HepG2 (cell line): ENCODE data around the gene ATP10D. TPM values are rescaled to one million over a fixed set of nuclear protein-coding genes. Genes with fewer than 3 reads are reported as not detected.

Experiments used
- ATAC-seq: fragments of 200-7000 bp; cut with Tn5 transposase; 3 replicates; pipeline ENCODE4 v1.9.1; 2020; ENCODE audit warnings: mild to moderate bottlenecking, moderate library complexity
- BruUV-seq: library from RNA; stranded (reverse); fragments of 400-500 nt; replicated peaks from 2 replicates; lab custom pipeline; 2021; lab: Mats Ljungman, UMichigan
- CTCF ChIA-PET: fragments of 300-600 bp; formaldehyde crosslinking; extraction: SDS; loops from one replicate; lab custom pipeline; 2021; ENCODE audit warnings: low total read pairs, inconsistent platforms, low intra/inter-chr PET ratio; lab: Yijun Ruan, JAX
- POLR2A ChIA-PET: fragments of 350-600 bp; sonication (Branson Sonifier 250); formaldehyde crosslinking; loops from one replicate; lab custom pipeline; 2020; ENCODE audit warnings: antibody characterized with exemption, inconsistent platforms; lab: Yijun Ruan, JAX
- DNase-seq: peaks from one replicate; pipeline ENCODE4 v3.0.0-alpha.2; 2015; ENCODE audit warnings: low spot score
- FAIRE-seq: peaks from 3 replicates; lab custom pipeline; 2011; peaks lifted over from hg19 to GRCh38; lab: Jason Lieb, UNC
- H2AFZ ChIP-seq: one replicate; pipeline ENCODE4 v1.6.1; 2011; ENCODE audit warnings: low read length, inconsistent platforms
- H3K27ac ChIP-seq: fragments of 300-600 bp; 3 replicates; pipeline ENCODE4 v1.8.0; 2011; ENCODE audit warnings: mixed run types, mild to moderate bottlenecking, mixed read lengths, low read length, inconsistent platforms; ENCODE audit not compliant: insufficient read depth; ENCODE audit errors: extremely low read length
- H3K27me3 ChIP-seq, 2 experiments: fragments of 200-600 bp in 1 of 2; 2 replicates in 1 of 2; 3 replicates in 1 of 2; pipeline versions ENCODE4 v1.6.0 to v1.8.0; 2011; ENCODE audit warnings: low read length in 2 of 2, mild to moderate bottlenecking in 2 of 2, moderate library complexity in 2 of 2, inconsistent platforms in 1 of 2; ENCODE audit not compliant: insufficient read depth in 2 of 2, control insufficient read depth in 1 of 2
- H3K36me3 ChIP-seq, 2 experiments: fragments of 200-600 bp in 1 of 2; replicated peaks in 1 of 2; 2 replicates in 1 of 2; 3 replicates in 1 of 2; pipeline versions ENCODE4 v1.5.1 to v1.8.0; 2011; ENCODE audit warnings: low read length in 2 of 2, inconsistent platforms in 1 of 2; ENCODE audit not compliant: insufficient read depth in 2 of 2, control insufficient read depth in 1 of 2
- H3K4me1 ChIP-seq: 2 replicates; pipeline ENCODE4 v1.5.1; 2012; ENCODE audit warnings: low read length, inconsistent platforms; ENCODE audit not compliant: insufficient read depth
- H3K4me2 ChIP-seq: 2 replicates; pipeline ENCODE4 v1.6.0; 2011; ENCODE audit warnings: low read depth, low read length, inconsistent platforms
- H3K4me3 ChIP-seq, 3 experiments: fragments of 200-600 bp in 1 of 3; sonication (generic), shearing (Covaris generic) in 1 of 3; replicated peaks in 1 of 3; 2 replicates each; pipeline ENCODE4 v1.5.1; 2011 to 2016; ENCODE audit warnings: low read length in 3 of 3, inconsistent platforms in 2 of 3, low read depth in 2 of 3, mild to moderate bottlenecking in 2 of 3, control low read depth in 1 of 3, mixed read lengths in 1 of 3; ENCODE audit not compliant: insufficient read depth in 1 of 3
- H3K79me2 ChIP-seq: one replicate; pipeline ENCODE4 v1.6.1; 2011; ENCODE audit warnings: low read length, inconsistent platforms; ENCODE audit not compliant: insufficient read depth
- H3K9ac ChIP-seq: 2 replicates; pipeline ENCODE4 v1.6.0; 2011; ENCODE audit warnings: mild to moderate bottlenecking, low read depth, low read length, inconsistent platforms; ENCODE audit not compliant: insufficient read depth
- H3K9me3 ChIP-seq: 2 replicates; pipeline ENCODE4 v1.5.1; 2012; ENCODE audit warnings: mild to moderate bottlenecking, low read length
- H4K20me1 ChIP-seq: 2 replicates; pipeline ENCODE4 v1.6.0; 2011; ENCODE audit warnings: inconsistent platforms, mild to moderate bottlenecking, low read length, moderate library complexity; ENCODE audit not compliant: insufficient read depth
- CREM ChIP-seq, 2 experiments: sonication (generic) in 1 of 2; formaldehyde crosslinking in 1 of 2; IDR thresholded peaks; 2 replicates each; pipeline versions ENCODE4 v1.4.0 to v1.6.1; 2016 to 2020; ENCODE audit warnings: antibody characterized with exemption in 1 of 2, mild to moderate bottlenecking in 1 of 2, missing genetic modification reagents in 1 of 2
- ZBTB40 ChIP-seq, 2 experiments: fragments of 450-650 bp in 1 of 2; sonication (generic) in 1 of 2; formaldehyde crosslinking in 1 of 2; IDR thresholded peaks; 2 replicates each; pipeline versions ENCODE4 v1.6.1 to v1.8.0; 2016 to 2022; ENCODE audit warnings: antibody characterized with exemption in 1 of 2, mild to moderate bottlenecking in 1 of 2, missing genetic modification reagents in 1 of 2
- ZNF253 ChIP-seq: sonication (generic); formaldehyde crosslinking; IDR thresholded peaks from 2 replicates; pipeline ENCODE4 v1.8.0; 2022; ENCODE audit warnings: mild to moderate bottlenecking, missing genetic modification reagents, borderline replicate concordance
- ZNF33B ChIP-seq: sonication (generic); formaldehyde crosslinking; IDR thresholded peaks from 2 replicates; pipeline ENCODE4 v1.5.1; 2020; ENCODE audit warnings: mild to moderate bottlenecking, missing genetic modification reagents
- ZNF382 ChIP-seq: sonication (generic); formaldehyde crosslinking; IDR thresholded peaks from 2 replicates; pipeline ENCODE4 v1.5.0; 2020; ENCODE audit warnings: missing genetic modification reagents, mild to moderate bottlenecking, borderline replicate concordance
- ZNF562 ChIP-seq: sonication (generic); formaldehyde crosslinking; IDR thresholded peaks from 2 replicates; pipeline ENCODE4 v1.8.0; 2022; ENCODE audit warnings: missing genetic modification reagents, borderline replicate concordance
- ZNF597 ChIP-seq: sonication (generic); formaldehyde crosslinking; IDR thresholded peaks from 2 replicates; pipeline ENCODE4 v1.5.0; 2020; ENCODE audit warnings: missing genetic modification reagents
- WGBS: methylation state at CpG from one replicate; pipeline ENCODE4 v1.1.6; 2017; ENCODE audit warnings: low lambda C conversion rate; 5-methylcytosine and 5-hydroxymethylcytosine counted together
- in situ Hi-C: cut with HindIII; loops from 2 replicates; pipeline ENCODE4 v1.10.0; 2017; ENCODE audit warnings: low pct_unique_long_range_greater_than_20kb; ENCODE audit not compliant: extremely low pct_ligation_motif_present
- intact Hi-C: fragments of 100-400 bp; cut with micrococcal nuclease; formaldehyde crosslinking; loops from one replicate; pipeline ENCODE4 v1.10.0; 2022; ENCODE audit not compliant: unreplicated experiment
- polyA plus RNA-seq, 8 experiments: library from polyadenylated mRNA; depleted of rRNA in 3 of 8; stranded (reverse) in 7 of 8; unstranded in 1 of 8; fragments of >200 nt; fragmentation: Illumina TruSeq in 4 of 8; extraction: Trizol in 4 of 8; gene quantifications; 2 replicates each; pipeline versions ENCODE4 v1.2.1 to v1.2.3, GENCODE V29; 2011 to 2016; ENCODE audit warnings: low read depth in 4 of 8, missing spikeins in 1 of 8, mixed read lengths in 1 of 8; ENCODE audit not compliant: insufficient read depth in 1 of 8
- total RNA-seq, 5 experiments: library from RNA; depleted of rRNA; stranded (reverse); fragments of >200 nt; fragmentation: Illumina TruSeq; extraction: Trizol; gene quantifications; 2 replicates each; pipeline ENCODE4 v1.2.3, GENCODE V29; 2016; ENCODE audit warnings: low read depth in 1 of 5
- TF ChIP-seq, protein P1 (sequence below): sonication (generic); formaldehyde crosslinking; IDR thresholded peaks from 2 replicates; pipeline ENCODE4 v1.4.0; 2020; ENCODE audit warnings: missing genetic modification reagents

ATP10D gene
- total and polyA plus RNA-seq, 2 of the 13 experiments (the other 11 are each of a cell fraction or from before 2014, with no cell fraction given): 2.2 to 9.8 TPM

- no peak overlapping the region for H3K9ac ChIP-seq
- no TSS peak for BruUV-seq
- H3K27me3 ChIP-seq: no peaks in the 10 kb centered on the region
- no peaks in the 10 kb centered on the region for H3K36me3 ChIP-seq
- H3K27ac ChIP-seq: no peak overlapping the region
- TF ChIP-seq ZNF562: no peak
- TF ChIP-seq, protein P1, sequence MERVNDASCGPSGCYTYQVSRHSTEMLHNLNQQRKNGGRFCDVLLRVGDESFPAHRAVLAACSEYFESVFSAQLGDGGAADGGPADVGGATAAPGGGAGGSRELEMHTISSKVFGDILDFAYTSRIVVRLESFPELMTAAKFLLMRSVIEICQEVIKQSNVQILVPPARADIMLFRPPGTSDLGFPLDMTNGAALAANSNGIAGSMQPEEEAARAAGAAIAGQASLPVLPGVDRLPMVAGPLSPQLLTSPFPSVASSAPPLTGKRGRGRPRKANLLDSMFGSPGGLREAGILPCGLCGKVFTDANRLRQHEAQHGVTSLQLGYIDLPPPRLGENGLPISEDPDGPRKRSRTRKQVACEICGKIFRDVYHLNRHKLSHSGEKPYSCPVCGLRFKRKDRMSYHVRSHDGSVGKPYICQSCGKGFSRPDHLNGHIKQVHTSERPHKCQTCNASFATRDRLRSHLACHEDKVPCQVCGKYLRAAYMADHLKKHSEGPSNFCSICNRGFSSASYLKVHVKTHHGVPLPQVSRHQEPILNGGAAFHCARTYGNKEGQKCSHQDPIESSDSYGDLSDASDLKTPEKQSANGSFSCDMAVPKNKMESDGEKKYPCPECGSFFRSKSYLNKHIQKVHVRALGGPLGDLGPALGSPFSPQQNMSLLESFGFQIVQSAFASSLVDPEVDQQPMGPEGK (CRISPR knock-in tag): no peak
- TF ChIP-seq ZNF33B (CRISPR knock-in tag): no peak
- no peak for TF ChIP-seq ZNF253 (CRISPR knock-in tag)
- no peak for TF ChIP-seq ZNF382 (CRISPR knock-in tag)
- no peak for TF ChIP-seq ZBTB40 (IDR thresholded peaks at IDR 0.05)
- no peak for TF ChIP-seq ZBTB40 (CRISPR knock-in tag; IDR thresholded peaks at IDR 0.05)
- no peak for TF ChIP-seq CREM (IDR thresholded peaks at IDR 0.05)
- no peak for TF ChIP-seq CREM (CRISPR knock-in tag; IDR thresholded peaks at IDR 0.05)
- TF ChIP-seq ZNF597 (CRISPR knock-in tag): no peak
- TF ChIP-seq, all 625 proteins: peak for 0
- no peaks in the 10 kb centered on the region for H4K20me1 ChIP-seq
- FAIRE-seq (no peak), ATAC-seq (no peak), DNase-seq (no peak)
- ChIA-PET POLR2A (no interaction called here), CTCF (no interaction called here)
- no peak overlapping the region for H3K4me2 ChIP-seq
- 93% methylated on average over 1 of the region's 1 CpG for WGBS
- H2AFZ ChIP-seq: no peak overlapping the region
- no peaks in the 10 kb centered on the region for H3K9me3 ChIP-seq
- in situ Hi-C loops: no loop called here
- H3K4me3 ChIP-seq: no peak overlapping the region
- H3K79me2 ChIP-seq: no peaks in the 10 kb centered on the region
- intact Hi-C loops: no loop called here
- H3K4me1 ChIP-seq: no peaks in the 10 kb centered on the region
Measured at GRCh38 chr4:47513461-47513860, 28.4 kb downstream of the ATP10D start.
